Fibroblast of skin of abdomen (primary cell): Measurements from ENCODE around the gene SLC7A10.
"Not testable (repeated sequence)": the region's sequence is repeated elsewhere in the genome, so short reads cannot be mapped to it uniquely, and the experiment has no call there.

Experiments
- DNase-seq: peaks from one replicate; pipeline ENCODE4 v3.0.0-alpha.2; 2013

Gene SLC7A10

DNA sequence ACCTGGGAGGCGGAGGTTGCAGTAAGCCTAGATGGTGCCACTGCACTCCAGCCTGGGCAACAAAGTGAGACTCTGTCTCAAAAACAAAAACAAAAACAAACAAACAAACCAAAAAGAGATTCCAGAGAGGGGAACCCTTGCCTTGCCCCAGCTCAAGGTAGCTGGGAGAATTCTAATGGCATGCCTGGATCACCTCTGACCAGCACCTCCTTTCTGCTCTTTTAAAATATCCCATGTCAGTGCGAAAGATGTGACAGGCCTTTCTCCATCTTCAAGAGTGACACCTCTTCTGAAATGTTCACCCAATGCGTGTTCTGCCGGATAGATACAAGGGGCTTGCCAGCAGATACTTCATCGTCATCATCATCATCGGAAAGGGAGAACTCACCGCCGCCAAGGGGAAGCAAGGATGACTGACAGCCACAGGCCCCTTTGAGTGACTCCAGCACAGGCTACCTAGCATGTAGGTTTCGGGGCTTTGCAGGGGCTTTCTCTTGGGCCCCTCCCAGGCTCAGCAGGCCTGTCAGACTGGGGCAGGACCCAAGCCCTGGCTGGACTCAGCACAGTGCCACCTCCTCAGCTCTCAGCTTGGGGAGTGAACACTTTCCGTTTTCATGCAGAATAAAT is 50.4 kb downstream of the SLC7A10 start:
- no peak for DNase-seq

DNA sequence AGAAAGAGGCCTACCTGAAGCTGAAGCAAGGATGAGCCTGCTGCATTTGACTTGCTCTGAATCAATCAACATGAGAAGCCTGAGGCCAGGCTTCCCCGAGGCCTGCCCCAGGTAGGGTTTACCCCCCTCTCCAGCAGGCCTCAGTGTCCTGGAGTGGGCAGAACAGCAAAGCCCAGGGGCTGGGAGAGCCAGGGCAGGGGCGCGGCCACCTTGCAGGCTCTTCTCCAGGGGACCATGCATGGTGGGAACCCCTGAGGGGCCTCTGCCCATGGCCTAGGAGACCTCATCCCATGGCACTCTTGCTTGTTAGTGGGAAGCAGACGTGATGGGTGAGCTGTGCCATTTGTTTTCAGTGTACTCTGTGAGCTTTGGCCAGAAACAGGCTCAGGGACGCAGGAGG is 51.5 kb downstream of the SLC7A10 start:
- no peak for DNase-seq

DNA sequence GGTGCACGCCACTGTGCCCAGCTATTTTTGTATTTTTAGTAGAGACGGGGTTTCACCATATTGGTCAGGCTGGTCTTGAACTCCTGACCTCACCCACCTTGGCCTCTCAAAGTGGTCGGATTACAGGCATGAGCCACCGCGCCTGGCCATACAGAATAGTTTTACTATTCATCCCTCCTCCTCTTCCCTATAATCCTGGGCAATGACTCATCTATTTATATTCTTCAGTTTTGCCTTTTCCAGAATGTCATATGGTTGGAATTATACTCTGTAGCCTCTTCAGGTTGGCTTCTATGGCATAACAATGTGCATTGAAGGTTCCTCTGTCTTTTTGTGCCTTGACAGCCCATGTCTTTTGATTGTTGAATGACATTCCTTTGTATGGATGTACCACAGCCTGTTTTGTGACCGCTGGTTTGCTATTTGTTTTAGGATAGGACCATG is 53.7 kb downstream of the SLC7A10 start:
- DNase-seq: peak; percentile 73

DNA sequence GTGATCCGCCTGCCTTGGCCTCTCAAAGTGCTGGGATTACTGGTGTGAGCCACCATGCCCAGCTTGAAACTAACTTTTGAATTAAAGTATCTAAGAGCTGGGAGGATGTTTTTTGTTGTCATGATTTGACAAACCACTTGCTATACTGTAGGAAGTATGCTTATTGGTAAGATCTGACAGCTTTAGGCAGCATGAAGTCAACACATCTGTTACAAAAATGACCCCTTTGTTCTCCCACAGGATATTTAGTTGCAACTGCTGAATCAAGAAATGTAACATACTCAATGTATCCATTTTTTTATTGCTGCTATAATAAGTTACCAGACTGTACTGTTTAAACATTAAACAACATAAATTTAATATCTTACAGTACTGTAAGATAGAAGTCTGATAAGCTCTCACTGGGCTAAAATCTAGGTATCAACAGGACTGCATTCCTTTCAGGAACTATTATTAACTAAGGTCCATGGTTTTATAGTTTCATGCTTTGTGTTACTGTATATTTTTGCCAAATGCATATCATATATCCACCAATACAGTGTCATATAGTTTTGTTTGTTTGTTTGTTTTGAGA is 54.3 kb downstream of the SLC7A10 start:
- no peak for DNase-seq

DNA sequence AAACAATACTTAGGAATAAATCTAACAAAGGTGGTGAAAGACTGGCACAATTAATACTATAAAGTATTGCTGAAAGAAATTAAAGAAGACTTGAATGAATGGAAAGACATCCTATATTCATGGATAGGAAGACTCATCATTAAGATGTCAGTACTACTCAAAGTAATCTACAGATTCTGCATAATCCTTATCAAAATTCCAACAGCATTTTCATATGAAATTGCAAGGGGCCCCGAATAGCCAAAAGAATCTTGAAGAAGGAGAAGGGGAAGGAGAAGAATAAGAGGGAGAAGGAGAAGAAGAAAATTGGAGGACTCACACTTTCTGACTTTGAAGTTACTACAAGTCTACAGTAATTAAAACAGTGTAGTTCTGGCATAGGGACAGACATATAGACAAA is 57.1 kb downstream of the SLC7A10 start:
- no peak for DNase-seq

DNA sequence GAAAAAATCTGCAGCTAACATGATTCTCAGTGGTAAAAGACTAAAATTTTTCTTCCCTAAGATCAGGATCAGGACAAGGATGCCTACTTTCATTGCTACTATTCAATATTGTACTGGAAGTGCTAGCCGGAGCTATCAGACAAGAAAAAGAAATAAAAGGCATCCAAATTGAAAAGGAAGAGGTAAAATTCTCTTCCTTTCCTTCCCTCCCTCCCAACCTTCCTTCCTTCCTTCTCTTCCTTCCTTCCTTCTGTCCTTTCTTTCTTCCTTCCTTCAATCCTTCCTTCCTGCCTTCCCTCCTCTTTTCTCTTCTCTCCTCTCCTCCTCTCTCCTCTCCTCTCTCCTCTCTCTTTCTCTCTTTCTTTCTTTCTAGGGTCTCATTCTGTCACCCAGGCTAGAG is 58.2 kb downstream of the SLC7A10 start:
- no peak for DNase-seq

DNA sequence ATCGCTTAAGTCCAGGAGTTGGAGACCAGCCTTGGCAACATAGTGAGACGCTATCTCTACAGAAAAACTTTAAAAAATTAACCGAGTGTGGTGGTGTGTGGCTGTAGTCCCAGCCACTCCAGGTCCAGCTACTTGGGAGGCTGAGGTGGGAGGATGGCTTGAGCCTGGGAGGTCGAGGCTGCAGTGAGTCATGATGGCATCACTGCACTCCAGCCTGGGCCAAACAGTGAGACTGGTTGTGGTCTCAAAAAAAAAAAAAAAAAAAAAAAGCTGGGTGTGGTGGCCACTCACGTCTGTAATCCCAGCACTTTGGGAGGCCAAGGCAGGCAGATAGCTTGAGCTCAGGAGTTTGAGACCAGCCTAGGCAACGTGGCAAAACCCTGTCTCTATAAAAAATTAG is 59.6 kb downstream of the SLC7A10 start:
- DNase-seq: not testable (repeated sequence)

DNA sequence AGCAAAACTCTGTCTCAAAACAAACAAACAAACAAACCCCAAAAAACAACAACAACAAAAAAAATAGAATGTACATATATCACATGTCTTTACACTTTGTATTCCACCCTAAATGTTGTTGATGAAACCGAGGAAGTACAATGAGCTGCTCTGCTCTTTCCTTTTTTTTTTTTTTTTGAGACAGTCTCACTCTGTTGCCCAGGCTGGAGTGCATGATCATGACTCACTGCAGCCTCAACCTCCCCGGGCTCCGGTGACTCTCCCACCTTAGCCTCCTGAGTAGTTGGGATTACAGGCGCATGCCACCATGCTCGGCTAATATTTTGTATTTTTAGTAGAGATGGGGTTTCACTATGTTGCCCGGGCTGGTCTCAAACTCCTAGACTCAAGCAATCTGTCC is 62.2 kb downstream of the SLC7A10 start:
- DNase-seq: no peak

DNA sequence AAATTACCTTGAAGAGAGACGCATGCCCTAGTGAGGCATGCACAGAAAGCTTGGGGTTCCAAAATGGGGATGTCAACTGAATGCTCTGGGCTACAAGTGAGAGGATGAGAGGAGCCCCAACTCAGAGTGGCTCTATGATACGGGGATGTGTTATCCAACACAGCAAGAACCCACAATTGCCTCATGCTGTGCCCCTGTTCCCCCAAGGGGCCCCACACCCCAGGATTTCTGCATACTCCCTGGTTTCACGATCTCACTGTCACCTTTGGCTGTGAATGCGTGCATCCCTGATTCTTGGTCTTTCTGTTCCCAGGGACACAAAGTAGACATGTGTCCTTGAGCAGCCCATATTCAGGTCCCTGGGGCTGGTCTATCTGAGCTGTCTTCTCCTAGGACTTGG is 64.4 kb downstream of the SLC7A10 start:
- no peak for DNase-seq

DNA sequence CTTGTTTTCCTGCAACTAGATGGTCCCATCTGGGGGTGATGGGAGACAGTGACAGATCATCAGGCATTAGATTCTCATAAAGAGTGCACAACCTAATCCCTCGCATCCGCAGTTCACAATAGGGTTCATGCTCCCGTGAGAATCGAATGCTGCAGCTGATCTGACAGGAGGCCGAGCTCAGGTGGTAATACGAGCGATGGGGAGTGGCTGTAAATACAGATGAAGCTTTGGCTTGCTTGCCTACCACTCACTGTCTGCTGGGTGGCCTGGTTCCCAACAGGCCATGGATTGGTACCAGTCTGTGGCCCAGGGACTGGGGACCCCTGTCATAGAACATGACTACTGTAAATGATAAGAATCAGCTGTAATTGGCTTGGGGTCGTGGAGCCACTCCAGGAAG is 65.8 kb downstream of the SLC7A10 start:
- no peak for DNase-seq

DNA sequence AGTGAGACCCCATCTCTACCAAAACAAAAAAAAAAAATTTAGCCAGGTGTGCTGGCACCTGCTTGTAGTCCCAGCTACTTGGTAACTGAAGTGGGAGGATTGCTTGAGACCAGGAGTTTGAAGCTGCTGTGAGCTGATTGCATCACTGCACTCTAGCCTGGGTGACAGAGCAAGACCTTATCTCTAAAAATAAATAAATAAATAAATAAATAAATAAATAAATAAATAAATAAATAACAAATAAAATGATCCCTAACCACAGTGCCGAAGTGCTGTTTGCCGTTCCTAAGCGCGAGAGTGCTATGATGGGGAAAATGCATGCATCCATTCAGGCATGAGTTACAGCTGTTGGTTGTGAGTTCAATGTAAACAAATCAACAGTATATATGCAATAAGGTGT is 66.5 kb downstream of the SLC7A10 start:
- DNase-seq: no peak
